Esophagus muscularis mucosa (tissue), 3 donors: ENCODE measurements around the gene MUC4.

ENCODE experiments used
- CTCF ChIP-seq, 3 experiments: fragments of 200-600 bp in 2 of 3; fragments of 450-650 bp in 1 of 3; sonication (generic) in 2 of 3; IDR thresholded peaks; one replicate each; pipeline ENCODE4 v1.5.1; 2017 to 2019; ENCODE audit warnings: antibody characterized with exemption in 3 of 3, mild to moderate bottlenecking in 2 of 3, moderate library complexity in 1 of 3
- POLR2A ChIP-seq: fragments of 450-650 bp; IDR thresholded peaks from one replicate; pipeline ENCODE4 v1.6.1; 2017; ENCODE audit warnings: antibody characterized with exemption, moderate library complexity, mild to moderate bottlenecking, low read depth
- POLR2AphosphoS5 ChIP-seq, 2 donors: sonication (generic); formaldehyde crosslinking; IDR thresholded peaks; one replicate each; pipeline ENCODE4 v1.6.1; 2017; ENCODE audit warnings: antibody characterized with exemption in 2 of 2

DNA sequence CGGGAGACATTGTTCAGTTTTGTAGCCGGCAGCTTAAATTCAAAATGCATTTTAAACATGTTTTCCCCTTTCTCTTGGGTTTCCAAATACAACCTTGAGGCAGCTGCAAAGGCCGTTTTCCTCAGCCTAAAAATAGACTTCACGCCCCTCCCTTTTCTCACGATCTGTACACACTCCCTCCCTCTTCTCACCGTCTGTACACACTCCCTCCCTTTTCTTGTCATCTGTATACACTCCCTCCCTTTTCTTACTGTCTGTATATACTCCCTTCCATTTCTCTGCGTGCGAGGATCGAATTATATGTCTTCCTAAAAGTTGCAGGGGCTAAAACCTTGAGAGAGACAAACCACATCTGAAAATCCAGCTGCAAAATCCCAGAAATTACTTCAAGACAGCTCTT, 8.9 kb downstream of the MUC4 start:
- TF ChIP-seq POLR2AphosphoS5 (IDR thresholded peaks at IDR 0.05), result no peak
- no peak for TF ChIP-seq POLR2A
- TF ChIP-seq CTCF (IDR thresholded peaks at IDR 0.05), result no peak
